ENCODE data around the gene MDN1. TPM values are rescaled to one million over a fixed set of nuclear protein-coding genes. Genes with fewer than 3 reads are reported as not detected.
"Not testable (repeated sequence)": the region's sequence is repeated elsewhere in the genome, so short reads cannot be mapped to it uniquely, and the experiment has no call there.

MDN1 gene
- total RNA-seq, 2 donors from 2014 or later = 47.3 to 102 TPM

DNA sequence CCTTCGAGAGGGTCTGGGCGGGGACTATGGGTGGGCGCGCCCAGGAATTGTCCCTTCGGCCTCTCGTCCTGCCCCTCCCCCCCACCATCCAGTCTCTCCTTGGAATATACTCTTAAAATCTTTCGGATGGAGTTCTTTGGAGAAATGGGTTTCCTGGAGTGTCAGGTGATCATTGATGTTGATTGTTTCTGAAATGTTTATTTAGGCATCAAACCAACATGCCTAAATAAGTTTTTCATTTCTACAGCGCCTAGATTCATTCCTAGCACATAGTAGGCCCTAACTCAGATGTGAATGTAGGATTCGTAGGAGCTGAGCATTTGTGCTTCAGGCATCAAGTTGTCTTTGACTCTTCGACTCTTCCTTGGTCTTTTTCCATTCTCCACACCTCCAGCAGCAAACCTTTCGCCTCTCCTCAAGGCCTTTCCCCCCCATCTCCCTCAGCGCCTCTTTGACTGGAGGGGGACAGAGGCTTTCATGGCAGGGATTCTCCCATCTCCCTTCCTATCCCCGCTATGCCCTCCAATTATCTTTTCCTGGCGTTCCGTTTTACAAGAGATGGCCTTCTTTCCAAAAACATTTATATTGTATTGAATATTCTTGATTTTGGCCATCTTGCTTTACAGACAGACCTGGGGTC is 10.7 kb upstream of the MDN1 start:
- Mint-ChIP-seq H3K9me3 (no peaks in the 10 kb centered on the region), H3K36me3 (peaks cover 6% of the 10 kb centered on the region), H3K4me3 (peak overlapping the region; percentile 94), H3K27me3 (no peaks in the 10 kb centered on the region), H3K4me1 (ENCODE audit: low read depth in 2 of 2) (peaks cover 25 to 29% of the 10 kb centered on the region in 2 donors), H3K27ac (peak overlapping the region; percentile 83 to 98)
- ATAC-seq (no peak), DNase-seq (ENCODE audit: low spot score) (no peak)

DNA sequence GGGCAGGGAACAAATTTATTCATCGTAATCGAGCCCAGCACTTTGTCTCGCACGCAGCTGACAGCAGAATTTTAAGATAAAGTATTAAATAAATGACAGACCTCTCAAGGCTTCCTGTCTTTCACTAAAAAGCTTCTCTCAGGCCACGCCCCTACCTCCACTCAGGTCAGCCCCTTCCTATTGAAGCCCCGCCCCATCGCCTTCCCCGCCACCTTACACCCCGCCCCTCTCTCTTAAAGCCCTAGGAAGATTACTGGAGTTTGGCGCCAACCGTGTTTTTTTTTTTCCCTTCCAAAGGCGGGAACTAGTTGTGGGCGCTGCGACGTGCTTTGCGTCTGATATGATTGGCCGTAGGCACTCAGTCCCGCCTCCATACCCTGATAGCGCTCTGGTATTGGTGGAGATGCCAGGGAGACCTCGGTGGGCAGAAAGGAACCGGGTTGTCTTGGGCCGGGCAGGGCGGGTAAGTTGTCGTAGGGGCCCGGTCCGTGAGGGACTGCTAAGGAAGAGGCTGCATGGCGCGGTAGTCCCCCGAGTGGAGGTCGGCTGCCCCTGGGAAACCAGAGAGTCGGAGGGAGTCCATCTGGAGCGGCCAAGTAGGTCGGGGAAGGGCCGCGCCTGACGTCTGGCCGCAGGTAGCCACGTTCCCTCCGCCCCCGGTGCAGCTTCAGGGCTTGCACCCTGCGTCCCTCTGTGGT is 10.0 kb upstream of the MDN1 start, which contains the start of gene CASP8AP2:
TSS of gene CASP8AP2 (plus strand) at position 409 of the 698 bp plus-strand sequence.
- peak; percentile 98 to 99 for ATAC-seq
- Mint-ChIP-seq H3K36me3 (peaks cover 6% of the 10 kb centered on the region), H3K27ac (peak within 1 kb of the TSS; percentile 83 to 98), H3K4me1 (ENCODE audit: low read depth in 2 of 2) (peaks cover 19 to 23% of the 10 kb centered on the region in 2 donors), H3K4me3 (peak within 1 kb of the TSS; percentile 94), H3K9me3 (no peaks in the 10 kb centered on the region), H3K27me3 (no peaks in the 10 kb centered on the region)
- DNase-seq (ENCODE audit: low spot score) = peak; percentile 95

DNA sequence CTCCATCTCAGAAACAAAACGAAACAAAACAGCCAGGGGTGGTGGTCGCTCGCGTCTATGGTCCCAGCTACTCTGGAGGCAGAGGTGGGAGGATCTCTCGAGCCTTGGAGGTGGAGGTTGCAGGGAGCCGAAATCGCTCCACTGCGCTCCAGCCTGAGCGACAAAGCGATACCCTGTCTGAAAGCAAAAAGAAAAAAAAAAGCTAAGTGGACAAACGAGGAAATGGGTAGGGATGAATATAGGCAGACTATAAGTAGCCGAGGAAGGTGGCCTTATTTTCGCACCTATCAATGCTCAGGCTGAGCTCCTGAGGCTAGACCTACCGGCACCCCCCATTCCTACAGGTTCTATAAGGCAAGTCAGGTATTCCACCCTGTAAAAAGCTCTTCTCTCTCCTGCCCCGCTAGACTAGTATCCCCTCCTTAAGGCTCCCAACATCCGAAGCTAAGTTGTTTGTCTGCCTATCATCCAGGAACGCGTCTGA is 9.4 kb upstream of the MDN1 start:
- no peak for DNase-seq (ENCODE audit: low spot score)
- no peaks in the 10 kb centered on the region for H3K9me3 Mint-ChIP-seq
- H3K27ac Mint-ChIP-seq = peak overlapping the region; percentile 83 to 98
- ATAC-seq = peak; percentile 17 to 40
- H3K4me3 Mint-ChIP-seq = peak overlapping the region; percentile 94
- H3K27me3 Mint-ChIP-seq = no peaks in the 10 kb centered on the region
- peaks cover 6% of the 10 kb centered on the region for H3K36me3 Mint-ChIP-seq
- H3K4me1 Mint-ChIP-seq (ENCODE audit: low read depth in 2 of 2) = peaks cover 19 to 23% of the 10 kb centered on the region in 2 donors

DNA sequence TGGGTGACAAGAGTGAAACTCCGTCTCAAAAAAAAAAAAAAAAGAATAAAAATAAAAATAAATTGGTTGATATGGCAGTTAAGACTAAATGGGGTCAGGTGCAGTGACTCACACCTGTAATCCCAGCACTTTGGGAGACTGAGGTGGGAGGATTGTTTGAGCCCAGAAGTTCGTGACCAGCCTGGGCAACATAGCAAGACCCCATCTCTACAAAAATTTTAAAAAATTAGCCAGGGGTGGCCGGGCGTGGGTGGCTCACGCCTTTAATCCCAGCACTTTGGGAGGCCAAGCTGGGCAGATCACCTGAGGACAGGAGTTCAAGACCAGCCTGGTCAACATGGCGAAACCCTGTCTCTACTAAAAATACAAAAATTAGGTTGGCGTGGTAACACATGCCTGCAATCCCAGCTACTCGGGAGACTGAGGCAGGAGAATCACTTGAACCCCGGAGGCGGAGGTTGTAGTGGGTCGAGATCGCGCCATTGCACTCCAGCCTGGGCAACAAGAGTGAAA is 8.9 kb upstream of the MDN1 start:
- ATAC-seq; H3K36me3 Mint-ChIP-seq; DNase-seq (ENCODE audit: low spot score); H3K27me3 Mint-ChIP-seq; H3K9me3 Mint-ChIP-seq: not testable (repeated sequence)
- Mint-ChIP-seq H3K4me1 (ENCODE audit: low read depth in 2 of 2) (peaks cover 18 to 23% of the 10 kb centered on the region in 2 donors), H3K4me3 (peak overlapping the region; percentile 94), H3K27ac (peak overlapping the region; percentile 83 to 98)

DNA sequence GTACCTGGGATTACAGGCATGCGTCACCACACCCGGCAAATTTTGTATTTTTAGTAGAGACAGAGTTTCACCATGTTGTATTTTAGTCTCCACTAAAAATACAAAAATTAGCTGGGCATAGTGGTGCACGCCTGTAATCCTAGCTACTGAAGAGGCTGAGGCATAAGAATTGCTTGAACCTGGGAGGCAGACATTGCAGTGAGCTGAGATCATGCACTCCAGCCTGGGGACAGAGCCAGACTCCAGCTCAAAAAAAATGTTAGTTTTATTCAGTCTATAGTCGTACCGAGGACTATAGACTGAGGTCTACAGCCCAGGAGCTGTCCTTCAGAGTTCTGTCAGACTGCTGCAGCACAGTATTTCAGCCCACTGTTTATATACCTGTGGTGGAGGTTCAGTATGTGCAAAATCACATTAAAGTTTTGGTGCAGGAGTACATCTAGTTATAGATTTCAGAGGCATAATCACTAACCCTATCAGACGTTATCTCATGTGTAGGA is 6.5 kb upstream of the MDN1 start:
- Mint-ChIP-seq H3K27ac (no peak overlapping the region), H3K36me3 (no peaks in the 10 kb centered on the region), H3K4me1 (ENCODE audit: low read depth in 2 of 2) (peaks cover 10 to 16% of the 10 kb centered on the region in 2 donors), H3K27me3 (no peaks in the 10 kb centered on the region), H3K4me3 (no peak overlapping the region), H3K9me3 (no peaks in the 10 kb centered on the region)
- ATAC-seq (no peak), DNase-seq (ENCODE audit: low spot score) (no peak)

DNA sequence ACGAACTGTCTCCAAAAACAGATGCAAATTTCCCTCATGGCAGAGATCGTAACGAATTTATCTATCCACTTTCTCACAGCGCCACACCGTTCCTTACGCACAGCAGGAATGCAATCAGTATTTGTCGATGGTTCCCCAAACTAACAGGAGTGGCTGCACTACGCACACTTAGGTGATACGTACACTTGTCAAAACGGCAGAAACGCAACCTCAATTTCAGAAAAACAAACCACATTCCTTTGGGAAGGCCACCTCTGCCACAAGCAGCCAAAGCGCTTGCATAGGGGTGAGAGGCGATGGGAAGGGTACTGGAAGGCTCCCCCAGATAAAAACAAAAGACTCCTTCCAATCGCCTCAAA is 638 bp downstream of the MDN1 start:
- Mint-ChIP-seq H3K36me3 (peaks cover 6% of the 10 kb centered on the region), H3K9me3 (no peaks in the 10 kb centered on the region), H3K4me3 (peak overlapping the region; percentile 98), H3K4me1 (ENCODE audit: low read depth in 2 of 2) (peaks cover 24 to 30% of the 10 kb centered on the region in 2 donors), H3K27me3 (no peaks in the 10 kb centered on the region), H3K27ac (peak overlapping the region; percentile 96)
- peak in 1 of 2 donors; percentile 27 for ATAC-seq
- no peak for DNase-seq (ENCODE audit: low spot score)

DNA sequence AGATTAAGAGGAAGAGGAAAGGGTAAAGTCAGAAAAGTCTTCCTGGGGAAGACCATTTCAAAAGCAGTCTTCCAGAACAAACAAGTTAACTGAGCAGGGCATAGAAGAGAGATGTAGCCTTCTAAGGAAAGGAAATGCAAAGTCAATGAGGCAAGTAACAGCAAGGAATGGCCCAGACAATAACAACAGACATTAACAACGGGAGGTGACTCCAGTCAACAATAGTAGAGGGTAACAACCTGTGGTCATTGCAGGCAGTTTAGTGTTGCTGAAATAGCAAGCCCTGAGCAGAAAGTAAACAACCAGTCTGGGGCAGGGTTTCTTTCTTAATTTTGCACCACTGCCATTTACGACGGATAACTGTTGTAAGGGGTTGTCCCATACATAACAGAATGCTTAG is 2.1 kb downstream of the MDN1 start:
- Mint-ChIP-seq H3K4me3 (peak overlapping the region; percentile 74), H3K27me3 (no peaks in the 10 kb centered on the region), H3K4me1 (ENCODE audit: low read depth in 2 of 2) (peaks cover 24 to 30% of the 10 kb centered on the region in 2 donors), H3K36me3 (peaks cover 6% of the 10 kb centered on the region), H3K9me3 (no peaks in the 10 kb centered on the region), H3K27ac (peak overlapping the region in 1 of 2 donors; percentile 29)
- no peak for DNase-seq (ENCODE audit: low spot score)
- no peak for ATAC-seq

DNA sequence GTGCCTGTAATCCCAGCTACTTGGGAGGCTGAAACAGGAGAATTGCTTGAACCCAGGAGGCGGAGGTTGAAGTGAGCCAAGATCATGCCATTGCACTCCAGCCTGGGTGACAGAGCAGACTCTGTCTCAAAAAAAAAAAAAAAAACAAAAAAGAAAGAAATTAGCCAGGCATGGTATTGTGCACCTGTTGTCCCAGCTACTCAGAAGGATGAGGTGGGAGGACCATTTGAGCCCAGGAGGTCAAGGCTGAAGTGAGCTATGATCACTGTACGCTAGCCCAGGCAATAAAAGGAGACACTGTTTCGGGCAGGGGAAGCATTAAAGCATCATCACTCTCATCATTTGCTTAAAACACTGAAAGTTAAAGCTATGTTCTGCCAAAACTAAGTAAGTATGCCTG is 6.2 kb downstream of the MDN1 start:
- not testable (repeated sequence) for H3K27me3 Mint-ChIP-seq; H3K36me3 Mint-ChIP-seq; H3K27ac Mint-ChIP-seq; H3K4me3 Mint-ChIP-seq; ATAC-seq; DNase-seq (ENCODE audit: low spot score); H3K9me3 Mint-ChIP-seq
- peaks cover 9 to 11% of the 10 kb centered on the region in 2 donors for H3K4me1 Mint-ChIP-seq (ENCODE audit: low read depth in 2 of 2)

DNA sequence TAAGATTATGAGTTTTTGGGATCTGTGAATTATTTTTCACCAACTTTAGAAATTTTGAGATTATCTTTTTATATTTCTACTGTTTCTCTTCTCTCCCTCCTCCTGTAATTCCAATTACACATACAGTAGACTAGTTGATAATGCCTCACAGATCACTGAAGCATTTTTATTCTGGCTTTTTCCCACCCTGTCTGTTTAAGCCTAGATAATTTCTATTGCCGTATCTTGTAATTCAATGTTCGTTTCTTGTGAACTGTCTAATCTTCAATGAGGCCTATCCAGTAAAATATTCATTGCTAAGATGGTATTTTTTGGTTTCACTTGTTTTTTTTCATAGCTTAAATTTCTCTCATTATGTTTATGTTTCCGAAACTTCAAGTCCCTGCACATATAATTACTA is 12.0 kb downstream of the MDN1 start:
- Mint-ChIP-seq H3K4me3 (no peak overlapping the region), H3K4me1 (ENCODE audit: low read depth in 2 of 2) (peaks cover 0 to 4% of the 10 kb centered on the region in 2 donors), H3K9me3 (no peaks in the 10 kb centered on the region), H3K27ac (no peak overlapping the region), H3K27me3 (no peaks in the 10 kb centered on the region), H3K36me3 (no peaks in the 10 kb centered on the region)
- DNase-seq (ENCODE audit: low spot score) = no peak
- ATAC-seq = no peak

DNA sequence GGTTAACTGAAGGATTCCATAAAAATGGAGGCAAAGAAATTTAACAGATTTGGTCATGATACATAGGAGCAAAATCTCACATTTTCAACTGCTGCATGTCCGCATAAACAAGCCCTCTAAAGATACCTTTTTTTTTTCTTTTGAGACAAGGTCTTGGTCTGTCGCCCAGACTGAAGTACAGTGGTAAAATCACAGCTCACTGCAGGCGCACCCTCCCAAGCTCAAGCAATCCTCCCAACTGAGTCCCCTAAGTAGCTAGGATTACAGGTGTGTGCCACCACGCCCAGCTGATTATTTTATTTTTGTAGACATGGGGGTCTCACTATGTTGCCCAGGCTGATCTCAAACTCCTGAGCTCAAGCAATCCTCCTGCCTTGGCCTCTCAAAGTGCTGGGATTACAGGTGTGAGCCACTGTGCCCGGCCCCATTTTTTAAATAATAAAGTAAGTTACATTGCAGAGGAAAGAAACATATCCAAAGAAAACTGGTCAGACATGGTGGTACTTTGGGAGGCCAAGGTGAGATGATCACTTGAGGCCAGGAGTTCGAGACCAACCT is 13.7 kb downstream of the MDN1 start:
- no peak for DNase-seq (ENCODE audit: low spot score)
- H3K4me1 Mint-ChIP-seq (ENCODE audit: low read depth in 2 of 2) = peaks cover 0 to 4% of the 10 kb centered on the region in 2 donors
- H3K9me3 Mint-ChIP-seq = no peaks in the 10 kb centered on the region
- no peak overlapping the region for H3K27ac Mint-ChIP-seq
- no peak for ATAC-seq
- no peaks in the 10 kb centered on the region for H3K36me3 Mint-ChIP-seq
- H3K4me3 Mint-ChIP-seq = no peak overlapping the region
- H3K27me3 Mint-ChIP-seq = no peaks in the 10 kb centered on the region

DNA sequence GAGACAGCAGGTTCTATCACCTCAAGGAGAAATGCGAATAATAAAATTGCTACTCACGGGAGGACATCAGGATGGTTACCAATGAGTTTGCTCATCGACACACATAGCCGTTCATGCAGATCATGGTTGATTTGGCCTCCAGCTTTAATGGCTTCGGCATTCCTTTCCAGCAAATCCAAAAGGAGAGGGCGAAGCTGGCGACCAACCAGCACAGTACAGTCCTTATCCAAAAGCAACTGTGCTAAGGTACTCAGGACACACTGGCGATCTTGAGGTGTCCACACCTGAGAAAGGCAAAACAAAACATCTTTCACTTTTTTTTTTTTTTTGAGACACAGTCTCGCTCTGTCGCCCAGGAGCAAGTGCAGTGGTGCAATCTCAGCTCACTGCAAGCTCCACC is 16.3 kb downstream of the MDN1 start:
- Mint-ChIP-seq H3K27ac (no peak overlapping the region), H3K9me3 (no peaks in the 10 kb centered on the region), H3K4me3 (no peak overlapping the region), H3K27me3 (no peaks in the 10 kb centered on the region), H3K4me1 (ENCODE audit: low read depth in 2 of 2) (peaks cover 0 to 3% of the 10 kb centered on the region in 2 donors), H3K36me3 (peaks cover 4% of the 10 kb centered on the region)
- no peak for DNase-seq (ENCODE audit: low spot score)
- no peak for ATAC-seq

DNA sequence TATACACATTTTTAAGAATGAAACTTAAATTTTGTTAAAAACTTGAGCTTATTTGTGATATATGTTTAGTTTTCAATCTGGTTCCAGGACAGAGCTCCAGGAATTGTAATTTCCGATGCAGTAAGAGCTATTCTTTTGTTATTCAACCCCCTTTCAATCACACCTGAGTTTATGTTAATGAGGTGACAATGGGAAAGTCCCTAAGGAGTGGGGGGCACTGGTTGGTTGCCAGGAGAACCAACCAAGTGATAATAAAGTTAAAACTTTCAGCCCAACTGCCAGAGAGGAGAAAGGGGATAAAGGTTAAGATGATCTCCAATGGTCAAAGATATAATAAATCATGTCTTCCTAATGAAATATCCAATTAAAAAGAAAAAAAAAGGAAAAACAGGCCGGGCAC is 19.8 kb downstream of the MDN1 start:
- no peak overlapping the region for H3K27ac Mint-ChIP-seq
- peaks cover 9% of the 10 kb centered on the region for H3K36me3 Mint-ChIP-seq

DNA sequence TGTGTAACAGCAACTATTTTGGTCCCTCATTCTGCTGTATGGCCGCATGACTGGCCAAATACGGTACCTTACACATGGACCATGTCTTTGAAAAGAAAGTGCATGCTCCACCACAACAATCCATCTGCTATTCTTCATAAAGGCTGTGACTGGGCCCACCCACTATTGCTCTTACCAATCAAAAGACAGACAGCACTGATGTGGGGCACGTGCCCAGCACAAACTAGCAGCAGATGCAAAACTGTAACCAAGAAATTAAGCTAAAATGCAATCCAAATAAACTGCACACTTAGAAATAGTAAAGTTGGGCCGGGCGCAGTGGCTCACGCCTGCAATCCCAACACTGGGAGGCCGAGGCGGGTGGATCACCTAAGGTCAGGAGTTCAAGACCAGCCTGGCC is 20.5 kb downstream of the MDN1 start:
- H3K4me1 Mint-ChIP-seq (ENCODE audit: low read depth in 2 of 2) = peaks cover 13 to 15% of the 10 kb centered on the region in 2 donors
- no peak overlapping the region for H3K4me3 Mint-ChIP-seq
- H3K27ac Mint-ChIP-seq = no peak overlapping the region
- peaks cover 9% of the 10 kb centered on the region for H3K36me3 Mint-ChIP-seq
- no peaks in the 10 kb centered on the region for H3K27me3 Mint-ChIP-seq
- no peak for ATAC-seq
- no peak for DNase-seq (ENCODE audit: low spot score)
- H3K9me3 Mint-ChIP-seq = no peaks in the 10 kb centered on the region

More for the DNA sequence above, 19.8 kb downstream of the MDN1 start:
- Mint-ChIP-seq H3K9me3 (no peaks in the 10 kb centered on the region), H3K4me1 (ENCODE audit: low read depth in 2 of 2) (peaks cover 7 to 10% of the 10 kb centered on the region in 2 donors), H3K27me3 (no peaks in the 10 kb centered on the region), H3K4me3 (no peak overlapping the region)
- DNase-seq (ENCODE audit: low spot score) = no peak
- no peak for ATAC-seq

DNA sequence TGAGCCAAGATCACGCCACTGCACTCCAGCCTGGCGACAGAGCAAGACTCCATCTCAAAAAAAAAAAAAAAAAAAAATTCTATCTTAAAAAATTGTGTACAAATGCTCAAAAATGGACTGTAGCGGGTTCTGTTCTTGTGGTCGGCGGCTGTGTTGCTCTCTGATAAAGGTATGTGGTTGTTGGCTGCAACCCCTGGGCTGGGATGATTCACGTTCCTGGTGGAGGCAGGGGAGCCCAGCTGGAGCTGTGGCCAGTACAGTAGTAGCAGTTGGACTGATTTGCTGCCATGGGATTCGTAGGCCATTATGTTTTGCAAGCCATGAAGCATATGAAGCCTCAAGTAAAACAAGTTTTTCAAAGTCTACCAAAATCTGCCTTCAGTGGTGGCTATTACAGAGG is 22.3 kb downstream of the MDN1 start:
- peaks cover 24% of the 10 kb centered on the region in 2 donors for H3K4me1 Mint-ChIP-seq (ENCODE audit: low read depth in 2 of 2)
- H3K27ac Mint-ChIP-seq = no peak overlapping the region
- H3K4me3 Mint-ChIP-seq = no peak overlapping the region
- ATAC-seq (no peak), DNase-seq (ENCODE audit: low spot score) (no peak)
- H3K36me3 Mint-ChIP-seq = peaks cover 15% of the 10 kb centered on the region
- no peaks in the 10 kb centered on the region for H3K27me3 Mint-ChIP-seq
- no peaks in the 10 kb centered on the region for H3K9me3 Mint-ChIP-seq
